DMS53 treated with DMSO at 0.1 percent for 48 hours (cell line): ENCODE results near the gene CDK2AP2.

ENCODE experiments used
- DNase-seq: peaks from one replicate; lab custom pipeline; 2025; ENCODE audit not compliant: unreplicated experiment; lab: John Stamatoyannopoulos, UW

CDK2AP2 gene

GRCh38 chr11:67504005-67504949 lies 3.7 kb downstream of the CDK2AP2 start:
- DNase-seq: no peak

DNA sequence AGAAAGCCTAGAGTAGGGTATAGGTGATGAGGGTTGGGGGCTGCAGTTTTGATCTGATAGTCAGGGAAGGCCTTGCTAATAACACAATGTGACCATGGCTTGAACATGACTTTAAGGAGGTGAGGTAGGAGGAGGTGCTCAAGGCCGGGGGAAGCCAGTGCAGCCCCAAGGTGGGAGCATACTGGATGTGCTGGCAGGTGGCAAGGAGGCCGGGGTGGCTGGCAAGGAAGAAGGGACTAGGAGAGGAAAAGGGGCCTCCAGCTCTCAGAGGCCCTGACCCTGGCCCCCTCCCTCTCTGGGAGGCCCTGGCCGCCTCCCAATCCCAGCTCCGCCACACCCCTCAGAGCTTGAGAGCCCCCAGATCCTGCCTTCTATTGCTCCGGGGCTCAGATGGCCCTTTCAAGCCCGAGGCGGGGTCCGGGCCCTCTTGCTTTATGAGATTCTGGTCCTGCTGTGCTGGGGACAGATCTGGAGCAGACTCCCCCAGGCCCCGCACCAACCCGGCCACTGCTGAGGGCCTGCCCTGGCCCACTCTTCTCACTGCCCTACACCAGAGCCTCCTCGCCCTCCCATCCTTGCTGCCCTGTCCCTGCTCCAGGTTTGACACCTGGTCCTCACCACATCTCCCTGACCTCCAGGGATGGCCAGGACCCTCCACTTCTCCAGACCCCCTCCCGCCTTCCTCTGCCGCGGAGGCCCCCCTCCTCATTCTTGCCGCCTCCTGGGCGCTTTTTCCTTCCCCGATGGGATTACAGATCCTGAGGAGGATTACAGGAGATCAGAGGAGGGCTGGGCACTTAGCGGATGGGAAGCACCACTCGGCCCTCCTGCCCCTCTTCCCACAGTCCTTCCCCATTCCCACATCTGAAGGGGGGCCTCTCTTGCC lies 4.6 kb downstream of the CDK2AP2 start:
- no peak for DNase-seq

DNA sequence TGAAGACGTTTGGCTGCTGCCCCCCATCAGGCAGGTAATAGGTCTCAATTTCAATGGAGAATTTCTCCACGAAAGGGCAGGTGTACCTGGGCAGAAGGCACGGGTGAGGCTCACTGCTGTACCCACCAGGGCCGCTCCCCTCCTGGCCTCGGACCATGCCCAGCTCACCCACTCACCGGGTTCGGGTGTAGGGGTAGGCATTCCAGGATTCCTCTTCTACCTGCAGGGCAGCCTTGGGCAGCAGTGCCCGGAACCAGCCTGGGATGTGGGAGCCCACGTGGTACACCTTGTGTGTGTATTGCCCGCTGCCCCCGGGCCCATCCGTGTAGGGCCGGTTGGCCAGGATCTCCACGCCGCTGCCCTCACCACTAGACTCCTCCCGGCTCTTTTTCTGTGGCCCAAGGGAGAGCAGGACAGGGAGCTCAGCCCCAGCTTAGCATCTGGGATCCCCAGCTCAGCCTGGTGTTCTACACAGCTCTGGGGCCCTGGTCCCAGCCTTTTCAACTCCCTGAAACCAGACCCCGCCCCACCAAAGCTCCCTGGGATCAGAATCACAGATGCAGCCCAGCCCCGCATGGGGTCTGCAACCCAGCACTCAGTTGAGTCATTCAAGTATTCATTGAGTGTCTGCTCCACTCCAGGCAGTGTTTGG lies 5.5 kb downstream of the CDK2AP2 start:
- DNase-seq: no peak

DNA sequence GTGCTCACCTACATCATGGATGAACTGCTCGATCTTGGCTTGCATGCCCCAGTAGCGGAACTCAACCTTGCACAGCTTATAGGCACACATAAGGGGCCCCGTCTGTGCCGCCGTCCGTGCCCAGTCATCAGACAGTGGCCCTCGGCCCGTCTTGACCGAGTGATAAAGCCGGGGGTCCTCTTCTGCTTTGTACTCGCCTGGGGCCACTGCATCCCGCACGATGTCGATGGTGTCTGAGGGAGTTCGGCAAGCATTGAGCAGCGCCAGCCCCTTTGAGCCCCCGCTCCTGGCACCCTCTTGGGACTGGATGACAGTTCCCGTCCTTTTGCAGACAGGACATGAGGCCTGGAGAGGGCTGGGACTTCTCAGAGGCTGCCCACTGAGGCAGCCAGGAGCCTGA lies 6.1 kb downstream of the CDK2AP2 start:
- no peak for DNase-seq

DNA sequence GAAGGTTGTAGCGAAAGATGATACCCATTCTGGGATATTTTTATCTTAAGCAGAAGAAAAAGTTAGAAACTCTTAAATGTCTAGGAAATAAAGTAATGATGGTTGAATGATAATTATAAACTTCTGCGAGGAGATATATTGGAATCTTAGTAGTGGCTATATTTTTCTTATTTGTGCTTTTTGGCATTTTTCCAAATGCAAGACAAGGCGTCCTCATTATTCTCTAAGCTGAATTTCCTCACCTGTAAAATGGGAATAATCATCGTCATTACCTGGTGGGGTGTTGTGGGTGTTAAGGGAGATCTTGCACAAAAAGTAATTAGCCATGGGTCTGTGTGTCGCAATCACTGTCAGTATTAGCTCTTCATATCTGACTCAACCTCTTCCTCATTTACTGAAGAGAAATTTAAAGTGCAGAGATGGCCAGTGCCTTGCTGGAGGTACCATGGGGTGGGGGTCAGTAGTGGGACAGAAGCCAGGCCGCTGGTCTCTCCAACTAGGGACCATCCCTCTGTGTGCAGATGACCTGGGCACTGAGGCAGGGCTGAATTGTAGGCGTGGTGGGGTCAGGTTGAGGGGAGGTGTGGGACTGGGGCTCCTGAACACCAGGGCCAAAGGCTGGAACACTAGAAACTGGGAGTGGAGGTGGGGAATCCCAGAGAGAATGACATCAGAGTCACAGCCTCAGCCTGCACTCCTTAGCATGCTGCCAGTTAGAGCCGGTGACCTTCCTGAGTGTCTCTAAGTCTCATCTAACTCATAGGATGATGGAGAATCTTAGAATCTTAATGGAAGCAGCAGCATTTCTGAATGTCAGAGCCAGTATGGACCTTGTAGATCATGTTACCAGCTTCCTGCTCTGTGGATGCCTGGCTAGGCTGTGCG lies 6.9 kb downstream of the CDK2AP2 start:
- no peak for DNase-seq

GRCh38 chr11:67500484-67500821 lies 7.5 kb downstream of the CDK2AP2 start:
- no peak for DNase-seq

- DNase-seq: no peak
Observed at GRCh38 chr11:67499808-67500483, 8.0 kb downstream of the CDK2AP2 start.

GRCh38 chr11:67498544-67498972 lies 9.4 kb downstream of the CDK2AP2 start:
- no peak for DNase-seq

DNA sequence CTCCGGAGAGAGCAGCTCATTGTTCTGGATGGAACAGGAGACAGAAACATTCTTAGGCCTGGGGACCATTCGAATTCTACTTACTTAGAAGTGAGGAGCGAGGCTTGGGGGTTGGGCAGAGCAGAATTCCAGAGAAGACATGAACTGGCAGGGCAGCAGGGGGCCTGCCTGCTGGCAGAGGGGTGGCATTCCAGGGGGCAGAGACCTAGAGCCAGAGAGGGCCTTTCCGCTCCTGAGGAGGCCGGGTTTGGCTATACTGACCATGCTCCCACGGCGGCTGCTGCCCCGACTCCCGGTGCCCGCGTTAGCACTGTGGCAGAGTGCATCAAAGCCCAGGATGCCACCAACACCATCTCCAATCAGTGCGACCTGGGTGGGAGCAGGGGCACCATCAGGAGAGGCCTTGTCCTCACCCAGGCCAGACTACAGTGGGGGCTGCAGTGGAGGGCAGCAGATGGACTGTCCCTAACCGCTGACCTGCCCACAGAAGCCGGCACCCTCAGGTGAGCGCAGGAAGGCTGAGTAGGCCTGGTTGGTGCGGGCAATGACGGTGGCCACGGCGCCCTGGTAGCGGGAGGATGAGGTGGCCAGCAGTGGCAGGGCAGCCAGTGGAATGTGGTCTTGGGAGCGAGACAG lies 10.2 kb downstream of the CDK2AP2 start:
- no peak for DNase-seq

DNA sequence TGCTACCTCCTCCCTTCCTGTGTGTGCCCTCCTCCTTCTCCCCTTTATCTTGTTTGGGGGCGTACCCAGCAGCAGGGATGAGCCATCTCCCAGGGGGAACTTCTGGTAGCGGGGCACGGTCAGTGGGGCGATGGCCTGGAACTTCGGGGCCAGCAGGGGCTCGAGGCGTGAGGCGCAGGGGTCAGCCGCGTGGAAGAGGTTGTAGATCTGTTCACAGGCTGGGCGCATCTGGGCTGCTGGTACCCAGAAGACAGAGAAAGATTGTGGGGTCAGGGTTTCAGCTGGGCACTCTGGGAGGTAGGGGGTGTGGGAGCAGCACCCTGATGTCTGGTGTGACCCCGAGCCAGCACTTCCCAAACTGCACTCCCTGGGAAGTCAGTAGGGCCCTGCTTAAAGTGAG lies 11.8 kb downstream of the CDK2AP2 start:
- DNase-seq: no peak

- no peak for DNase-seq
Observed at GRCh38 chr11:67495234-67496005, 12.5 kb downstream of the CDK2AP2 start.

GRCh38 chr11:67494371-67495233 lies 13.4 kb downstream of the CDK2AP2 start:
- DNase-seq: no peak

DNA sequence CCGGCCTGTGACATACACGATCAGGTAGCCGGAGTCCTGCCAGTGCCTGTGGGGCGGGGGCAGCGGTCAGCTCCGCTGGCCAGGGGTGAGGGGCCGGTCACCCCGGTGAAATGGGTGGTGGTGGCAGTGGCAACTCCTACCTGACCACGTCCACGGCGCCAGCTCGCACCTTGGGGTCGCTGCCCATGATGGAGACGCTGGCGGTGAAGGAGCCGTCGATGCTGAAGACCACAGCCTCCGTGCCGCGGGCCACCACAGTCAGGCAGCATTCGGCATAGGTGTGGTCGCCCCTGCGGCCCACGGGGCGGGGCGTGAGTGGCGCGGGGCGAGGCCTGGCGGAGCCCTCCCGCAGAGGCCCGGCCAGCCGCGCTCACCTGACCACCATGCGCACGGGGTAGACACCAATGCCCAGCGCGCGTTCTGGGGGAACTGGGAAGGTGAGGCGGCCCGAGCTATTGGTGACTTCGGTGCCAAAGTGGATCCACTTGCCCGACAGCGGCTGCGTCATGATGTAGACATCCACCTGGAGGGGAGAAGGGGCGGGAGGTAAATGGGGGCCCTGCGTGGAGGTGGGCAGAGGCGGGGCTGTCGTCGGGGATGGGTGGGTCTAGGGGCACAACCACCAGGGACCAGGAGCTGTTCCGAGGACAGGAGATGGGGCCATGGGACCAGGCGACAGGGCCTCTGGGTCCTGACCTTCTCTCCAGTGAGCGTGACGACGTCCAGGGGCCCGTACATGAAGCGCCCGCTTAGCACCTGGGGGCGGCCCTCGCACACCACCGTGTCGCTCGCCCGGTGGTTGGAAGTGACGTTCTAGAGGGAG lies 14.2 kb downstream of the CDK2AP2 start:
- no peak for DNase-seq

GRCh38 chr11:67492801-67493547 lies 15.0 kb downstream of the CDK2AP2 start:
- DNase-seq: no peak

- no peak for DNase-seq
Observed at GRCh38 chr11:67492069-67492727, 15.8 kb downstream of the CDK2AP2 start.
